ENCODE data around the gene UBE2M.
A peak's percentile ranks its signal among the peaks of the same experiment; 100 is the strongest.

Gene UBE2M

DNA sequence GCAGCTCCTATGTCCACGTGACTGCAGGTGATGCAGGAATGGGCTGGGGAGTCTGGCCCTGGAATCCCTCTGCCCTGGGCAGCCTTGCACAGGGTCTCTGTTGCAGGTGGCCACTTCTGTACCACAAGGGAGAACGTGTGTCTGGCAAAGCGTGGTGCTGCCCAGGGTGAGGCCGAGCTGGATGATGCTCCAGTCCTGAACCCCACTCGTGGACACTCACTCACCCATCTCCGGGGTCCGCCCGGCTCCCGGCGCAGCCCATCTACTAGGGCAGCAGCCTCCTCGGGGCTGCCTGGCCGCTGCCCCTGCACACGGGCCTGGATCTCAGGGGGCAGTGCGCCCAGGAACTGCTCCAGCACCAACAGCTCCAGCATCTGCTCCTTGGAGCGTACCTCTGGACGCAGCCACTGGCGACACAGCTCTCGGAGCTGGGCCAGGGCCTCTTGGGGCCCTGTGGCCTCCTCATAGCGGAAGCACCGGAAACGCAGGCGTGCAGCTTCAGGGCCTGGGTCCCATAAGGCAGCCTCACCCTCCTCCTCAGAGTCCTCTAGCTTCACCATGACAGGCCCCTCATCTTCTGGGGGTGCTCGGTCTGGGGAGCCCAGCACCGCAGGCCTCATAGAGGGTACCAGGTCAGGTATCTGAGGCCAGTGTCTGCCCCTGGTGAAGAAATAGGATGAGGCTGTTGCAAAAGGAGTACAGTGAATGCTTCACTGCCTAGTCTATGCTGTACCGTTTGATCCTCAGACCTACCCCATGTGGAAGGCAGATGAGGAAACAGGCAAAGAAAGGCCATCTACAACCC lies 12.6 kb upstream of the UBE2M start:
- no peak for DNase-seq

DNA sequence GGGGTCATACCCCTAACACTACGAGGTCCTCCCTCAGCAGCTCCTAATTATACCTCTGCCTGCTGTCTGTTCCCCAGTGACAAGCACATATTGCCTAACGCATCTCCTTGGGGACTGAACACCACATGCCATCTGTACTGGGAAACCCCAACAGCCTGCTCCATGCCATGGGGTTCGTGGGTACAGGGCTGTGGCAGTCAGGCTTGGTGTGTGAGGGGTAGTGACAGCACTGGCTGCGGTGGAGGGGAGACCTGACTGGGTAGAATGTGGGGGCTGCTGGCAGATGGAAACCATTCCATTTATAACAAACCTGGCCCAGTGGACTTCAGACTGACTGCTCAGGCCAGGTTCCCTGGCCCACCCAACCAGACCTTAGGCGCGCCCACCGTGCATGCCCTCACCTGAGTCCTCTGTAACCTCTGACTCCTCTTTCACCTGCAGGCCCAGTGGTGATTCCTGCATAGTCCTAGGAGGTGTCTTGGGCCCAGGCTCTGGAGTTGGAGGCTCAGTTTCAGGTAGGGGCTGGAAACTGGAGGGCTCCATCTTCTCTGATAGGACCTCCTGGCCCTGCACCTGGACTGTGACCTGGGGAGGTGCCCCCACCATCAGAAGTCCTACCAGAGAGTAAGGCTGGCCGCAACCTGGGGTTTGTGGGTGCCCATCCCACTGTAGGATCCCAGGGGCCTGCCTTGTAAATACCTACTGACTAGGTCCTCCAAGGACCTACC lies 11.7 kb upstream of the UBE2M start:
- no peak for DNase-seq

DNA sequence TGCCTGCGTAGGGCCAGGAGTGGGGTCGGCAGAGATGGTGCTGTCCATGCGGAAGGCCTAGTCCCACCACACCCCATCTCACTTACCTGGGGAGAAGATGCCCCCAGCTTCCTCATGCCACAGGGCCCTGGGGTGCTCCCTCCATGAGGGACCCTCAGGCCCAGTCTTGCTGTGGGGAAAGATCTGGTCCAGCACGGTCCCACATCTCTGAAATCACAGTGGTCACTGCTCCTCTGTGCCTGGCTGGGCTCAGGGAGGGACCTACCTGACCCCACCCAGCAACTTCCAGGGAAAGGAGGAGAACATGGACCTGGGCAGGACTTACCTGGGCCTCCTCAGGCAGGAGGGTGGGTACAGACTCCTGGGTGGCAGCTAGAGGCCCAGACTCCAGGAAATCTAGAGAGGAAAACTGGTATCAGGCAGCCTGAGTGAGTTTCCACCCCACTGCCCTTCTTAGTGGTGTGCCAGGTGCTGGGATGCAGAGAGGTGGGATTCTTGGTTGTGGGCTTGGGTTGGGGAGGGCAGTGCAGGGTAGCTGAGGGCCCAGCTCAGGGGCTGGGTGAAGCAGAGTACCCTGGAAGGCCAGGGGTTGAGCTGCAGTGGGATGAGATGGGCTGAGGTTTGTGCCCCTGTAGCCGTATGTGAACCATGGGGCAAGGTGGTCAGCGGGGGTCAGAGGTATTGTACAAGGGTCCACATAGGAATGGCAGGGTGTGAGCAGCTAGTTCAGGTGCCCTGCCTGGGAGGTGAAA lies 11.0 kb upstream of the UBE2M start:
- DNase-seq = no peak

DNA sequence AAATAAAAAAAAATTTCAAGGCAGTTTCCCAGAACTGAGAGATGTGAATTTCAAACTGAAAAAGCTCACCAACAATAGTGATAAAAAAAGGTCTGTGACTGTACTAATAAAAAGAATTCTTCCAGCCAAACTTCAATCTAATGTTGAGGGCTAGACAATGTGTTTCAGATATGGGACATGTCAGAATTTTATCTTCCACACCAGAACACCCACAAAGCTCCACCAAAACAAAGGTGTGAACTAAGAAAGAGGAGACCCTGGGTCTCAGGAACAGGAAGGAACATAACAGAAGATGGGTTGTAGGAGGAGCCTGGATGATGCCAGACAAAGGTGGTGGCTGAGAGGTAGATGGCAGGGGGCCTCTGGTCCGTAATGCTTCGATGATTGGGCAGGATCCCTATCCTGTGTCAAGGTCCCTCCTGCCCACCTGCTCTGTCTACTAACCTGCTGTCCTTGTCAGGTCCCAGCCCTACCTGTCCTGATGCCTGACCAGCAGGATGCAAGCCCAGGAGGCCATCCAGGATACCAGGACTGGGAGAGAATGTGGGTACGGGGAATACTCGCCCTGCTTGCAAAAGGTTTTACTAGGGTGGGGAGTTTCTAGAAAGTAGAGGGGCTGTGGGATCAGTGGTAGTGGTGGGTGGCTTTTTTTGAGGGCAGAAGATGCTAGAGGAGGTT lies 10.2 kb upstream of the UBE2M start:
- no peak for DNase-seq

DNA sequence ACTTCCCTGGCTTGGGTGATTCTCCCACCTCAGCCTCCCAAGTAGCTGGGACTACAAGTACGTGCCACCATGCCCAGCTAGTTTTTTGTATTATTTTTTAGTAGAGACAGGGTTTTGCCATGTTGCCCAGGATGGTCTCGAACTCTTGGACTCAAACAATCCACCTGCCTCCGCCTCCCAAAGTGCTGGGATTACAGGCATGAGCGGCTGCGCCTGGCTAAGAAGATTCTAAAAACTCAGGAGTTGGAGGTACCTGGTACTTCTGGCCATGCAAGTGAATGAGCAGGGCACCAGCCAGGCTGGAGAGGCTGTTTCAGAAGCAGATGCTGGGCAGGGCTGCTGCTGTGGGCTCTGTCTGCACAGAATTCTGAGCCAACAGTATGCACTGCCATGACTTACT lies 8.6 kb upstream of the UBE2M start:
- no peak for DNase-seq

DNA sequence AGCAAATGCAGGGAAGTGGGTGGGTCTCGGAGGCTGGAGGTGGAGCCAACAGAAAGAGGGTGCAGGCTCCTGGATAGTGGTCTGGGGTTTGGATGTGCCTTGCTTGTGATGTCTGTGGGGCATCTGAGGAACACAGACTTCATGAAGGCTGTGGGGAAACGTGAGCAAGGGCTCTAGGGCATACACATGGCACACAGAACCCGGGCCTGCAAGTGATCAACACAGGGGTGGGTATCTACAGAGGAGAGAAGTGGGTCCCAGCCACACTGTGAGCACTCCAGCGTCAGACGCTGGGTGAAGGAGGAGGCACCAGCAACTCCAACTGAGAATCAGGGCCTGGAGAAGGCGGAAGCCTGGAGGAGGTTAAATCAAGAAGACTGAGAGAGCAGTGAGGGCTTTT lies 5.4 kb upstream of the UBE2M start:
- DNase-seq = no peak

DNA sequence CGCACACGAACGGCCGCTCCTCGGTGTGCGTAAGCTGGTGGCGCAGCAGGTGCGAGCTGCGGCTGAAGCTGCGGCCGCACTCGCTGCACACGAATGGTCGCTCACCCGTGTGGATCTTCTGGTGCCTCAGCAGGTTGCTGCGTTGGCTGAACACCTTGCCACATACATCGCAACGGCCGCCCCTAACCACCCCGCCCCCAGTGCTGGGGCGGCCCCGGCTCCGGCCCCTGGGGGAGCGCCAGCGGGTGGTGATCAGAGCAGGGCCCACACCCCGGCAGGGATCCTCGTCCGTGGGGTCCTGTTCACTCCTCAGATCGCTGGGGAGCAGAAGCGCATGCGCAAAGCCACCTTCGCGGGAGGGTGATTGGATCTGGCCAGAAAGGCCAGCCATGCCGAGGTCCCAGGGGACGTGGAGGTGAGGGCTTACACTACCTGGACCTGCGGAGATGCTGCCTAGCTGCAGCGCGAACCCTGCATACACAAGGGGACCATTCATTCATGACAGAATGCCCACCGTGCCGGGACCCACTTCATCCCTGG lies 4.7 kb upstream of the UBE2M start:
- DNase-seq = peak; percentile 56

DNA sequence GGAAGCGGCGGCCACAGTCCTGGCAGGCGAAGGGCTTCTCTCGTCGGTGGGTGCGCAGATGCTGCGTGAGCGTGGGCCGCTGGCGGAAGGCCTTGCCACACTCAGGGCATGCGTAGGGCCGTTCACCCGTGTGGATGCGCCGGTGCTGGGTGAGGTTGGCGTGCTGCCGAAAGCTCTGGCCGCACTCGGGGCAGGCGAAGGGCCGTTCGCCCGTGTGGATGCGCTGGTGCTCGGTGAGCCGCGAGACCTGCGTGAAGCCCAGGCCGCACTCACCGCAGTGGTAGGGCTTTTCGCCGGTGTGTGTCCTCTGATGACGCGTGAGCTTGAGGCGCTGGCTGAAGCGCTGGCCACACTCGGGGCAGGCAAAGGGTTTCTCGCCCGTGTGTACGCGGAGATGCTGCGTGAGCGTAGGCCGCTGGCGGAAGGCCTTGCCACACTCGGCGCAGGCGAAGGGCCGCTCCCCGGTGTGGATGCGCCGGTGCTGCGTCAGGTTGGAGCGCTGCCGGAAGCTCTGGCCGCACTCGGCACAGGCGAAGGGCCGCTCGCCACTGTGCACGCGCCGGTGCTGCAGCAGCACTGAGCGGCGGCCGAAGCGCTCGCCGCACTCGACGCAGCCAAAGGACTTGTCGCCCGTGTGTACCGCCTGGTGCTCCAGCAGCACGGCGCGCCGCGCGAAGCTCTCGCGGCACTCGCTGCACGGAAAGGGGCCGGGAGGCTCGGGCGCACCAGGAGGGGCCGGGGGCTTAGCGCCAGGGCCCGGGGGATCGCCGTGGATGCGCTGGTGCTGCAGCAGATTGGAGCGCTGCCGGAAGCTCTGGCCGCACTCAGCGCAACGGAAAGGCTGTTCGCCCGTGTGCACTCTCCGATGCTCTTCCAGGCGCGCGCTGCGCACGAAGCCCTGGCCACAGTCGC lies 4.0 kb upstream of the UBE2M start:
- peak; percentile 57 for DNase-seq

DNA sequence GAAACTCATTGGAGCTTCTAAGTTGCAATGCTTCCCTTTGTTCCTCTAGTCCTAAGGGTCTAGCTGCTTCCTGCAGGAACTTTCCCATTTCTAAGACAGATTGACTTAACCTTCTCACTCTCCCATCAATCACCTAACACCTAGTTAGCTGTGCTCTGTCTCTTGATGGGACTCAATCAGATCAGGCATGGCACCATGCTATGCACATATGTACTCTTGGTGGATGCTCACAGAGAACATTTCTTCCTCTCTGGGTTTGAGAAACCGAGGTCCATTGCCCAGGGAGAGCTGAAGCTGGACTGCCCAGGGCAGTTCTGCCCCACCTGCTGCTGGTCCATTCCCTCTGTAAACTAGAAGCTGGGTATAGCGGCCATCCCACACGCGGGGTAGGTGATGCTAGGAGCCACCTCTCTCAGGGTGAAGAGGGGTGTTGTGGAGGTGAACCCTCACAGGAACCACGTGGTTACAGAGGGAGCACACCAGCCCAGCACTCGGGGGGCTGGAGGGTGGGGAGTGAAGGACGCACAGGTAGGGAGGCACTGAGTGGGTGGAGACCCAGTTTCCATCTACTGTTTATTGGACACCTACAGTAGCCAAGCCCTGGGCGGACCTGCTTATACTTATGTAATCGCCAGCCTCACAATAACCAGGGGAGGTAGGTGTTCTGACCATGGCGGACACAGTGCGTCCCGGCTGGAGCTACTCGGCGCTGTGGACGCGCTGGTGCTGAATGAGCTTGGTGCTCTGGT lies 3.1 kb upstream of the UBE2M start:
- no peak for DNase-seq

DNA sequence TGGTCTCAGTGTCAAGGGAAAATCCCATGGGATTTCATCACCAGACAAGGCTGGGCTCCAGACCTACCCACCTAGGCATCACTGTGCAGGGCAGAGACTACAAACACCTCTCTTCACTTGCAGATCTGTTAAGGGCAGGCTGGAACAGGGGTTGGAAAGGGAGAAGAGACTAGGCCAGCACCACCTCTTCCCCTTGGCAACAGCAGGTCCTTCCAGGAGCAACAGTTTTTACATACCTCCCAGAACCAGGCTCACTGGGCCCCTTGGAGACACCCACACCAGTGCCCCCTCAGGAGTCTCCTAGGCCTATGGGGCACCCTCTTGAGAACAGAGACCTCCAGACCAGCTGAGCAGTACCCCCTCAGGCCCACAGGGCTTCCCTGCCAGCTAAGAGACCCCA lies 2.5 kb upstream of the UBE2M start:
- no peak for DNase-seq

DNA sequence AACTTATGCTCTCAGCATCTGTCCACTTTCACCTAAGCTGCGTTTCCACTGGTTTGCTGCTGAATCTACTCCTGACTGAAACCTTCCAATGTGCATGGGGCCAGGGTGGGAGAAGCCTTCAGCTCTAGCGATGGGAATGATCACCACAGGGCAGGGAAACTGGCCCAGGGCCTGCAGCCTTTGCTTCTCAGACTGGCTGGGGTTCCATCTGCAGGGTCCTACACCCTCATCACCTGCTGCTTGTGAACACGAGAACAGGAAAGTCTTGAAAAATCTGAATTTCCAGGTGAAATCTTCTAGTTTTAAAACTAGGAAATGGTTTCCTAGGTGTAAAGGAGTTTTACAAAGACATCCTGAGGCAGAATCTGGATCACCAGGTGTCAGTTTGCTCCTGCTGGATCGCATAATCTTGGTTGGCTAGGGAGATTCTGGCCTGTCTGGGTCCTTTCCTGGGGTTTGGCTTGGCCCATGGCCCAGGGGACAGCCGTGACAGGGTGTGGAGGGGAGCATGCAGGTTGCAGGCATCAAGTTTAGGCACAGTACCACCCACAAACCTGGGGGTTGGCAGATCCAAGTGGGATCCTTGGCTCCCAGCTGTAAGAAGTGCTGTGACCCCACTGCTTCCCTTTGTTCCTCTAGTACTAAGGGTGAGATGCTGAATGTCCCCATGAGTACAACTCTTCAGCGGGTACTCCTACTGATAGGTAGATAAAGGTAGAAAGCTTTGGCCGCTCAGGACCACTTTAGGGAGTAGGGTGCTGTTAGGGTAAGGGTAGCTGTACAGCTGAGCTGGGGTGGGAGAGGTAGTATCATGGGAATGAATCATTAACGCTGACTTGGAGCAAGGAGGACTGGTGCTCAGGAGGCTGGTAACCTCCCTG lies 1.8 kb upstream of the UBE2M start:
- no peak for DNase-seq

DNA sequence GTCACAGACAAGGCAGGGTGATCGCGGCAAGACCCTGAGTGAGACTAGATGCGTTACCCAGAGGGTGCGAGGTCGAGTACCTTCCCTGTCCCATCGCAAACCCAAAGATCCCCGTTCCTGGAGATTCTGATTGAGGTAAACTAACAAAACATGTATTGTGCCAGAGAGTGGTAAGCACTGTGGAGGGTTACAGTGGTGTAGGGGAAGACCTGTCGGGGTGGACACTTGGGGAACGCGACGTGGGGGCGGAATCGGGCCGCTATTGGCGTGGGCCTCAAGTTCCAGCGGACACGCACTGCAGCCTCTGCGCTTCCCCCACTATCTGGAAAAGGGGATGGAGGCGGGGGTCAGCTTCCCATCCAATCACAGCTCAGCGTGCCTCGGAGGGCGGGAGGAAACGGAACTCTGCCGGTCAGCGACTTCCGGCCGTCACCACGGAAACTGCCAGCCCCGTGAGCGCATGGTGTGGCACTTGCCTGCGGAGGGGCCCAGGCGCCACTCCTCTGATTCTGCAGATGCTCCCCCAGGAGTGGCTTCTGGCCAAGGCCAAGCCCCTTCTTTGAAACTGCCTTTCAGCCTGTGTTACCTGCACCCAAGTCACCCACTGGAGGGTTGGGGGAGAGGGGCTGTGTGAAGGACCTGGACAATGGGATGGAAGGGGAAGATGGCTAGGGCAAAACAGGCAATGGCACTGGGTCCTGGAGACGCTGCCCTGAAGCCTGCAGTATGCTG lies 1.0 kb upstream of the UBE2M start:
- DNase-seq = peak; percentile 58

DNA sequence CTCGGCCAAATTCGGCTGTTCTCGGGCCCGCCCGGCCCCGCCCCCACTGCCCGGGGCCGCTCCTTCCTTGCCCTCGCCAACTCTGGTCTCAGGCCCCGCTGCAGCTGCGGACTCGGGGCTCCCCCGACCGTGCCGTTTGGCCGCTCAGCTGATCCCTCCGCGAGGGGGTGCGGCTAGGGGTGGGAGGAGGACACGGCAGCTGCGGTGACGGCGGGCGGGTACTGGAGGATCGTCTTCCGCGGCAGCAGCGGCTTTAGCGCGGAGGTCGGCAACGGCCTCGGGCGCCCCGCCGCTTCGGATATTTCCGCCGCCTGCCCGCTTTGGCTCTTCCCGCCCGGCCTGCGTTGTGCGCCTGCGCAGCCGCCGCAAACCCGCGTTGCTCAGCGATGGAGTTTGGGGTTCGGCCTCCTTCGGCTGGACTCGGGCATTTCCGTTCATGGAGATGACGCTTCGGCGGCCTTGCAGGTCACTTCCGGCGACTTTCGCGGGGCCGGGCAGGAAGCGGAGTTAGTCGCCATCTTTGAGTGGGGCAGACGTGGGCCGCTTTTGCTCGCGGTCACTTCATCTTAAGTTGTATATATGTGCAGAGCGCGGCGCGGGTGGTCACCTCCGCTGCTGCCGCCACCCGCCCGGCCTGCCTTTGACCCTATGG lies 338 bp upstream of the UBE2M start:
- peak; percentile 99 for DNase-seq

DNA sequence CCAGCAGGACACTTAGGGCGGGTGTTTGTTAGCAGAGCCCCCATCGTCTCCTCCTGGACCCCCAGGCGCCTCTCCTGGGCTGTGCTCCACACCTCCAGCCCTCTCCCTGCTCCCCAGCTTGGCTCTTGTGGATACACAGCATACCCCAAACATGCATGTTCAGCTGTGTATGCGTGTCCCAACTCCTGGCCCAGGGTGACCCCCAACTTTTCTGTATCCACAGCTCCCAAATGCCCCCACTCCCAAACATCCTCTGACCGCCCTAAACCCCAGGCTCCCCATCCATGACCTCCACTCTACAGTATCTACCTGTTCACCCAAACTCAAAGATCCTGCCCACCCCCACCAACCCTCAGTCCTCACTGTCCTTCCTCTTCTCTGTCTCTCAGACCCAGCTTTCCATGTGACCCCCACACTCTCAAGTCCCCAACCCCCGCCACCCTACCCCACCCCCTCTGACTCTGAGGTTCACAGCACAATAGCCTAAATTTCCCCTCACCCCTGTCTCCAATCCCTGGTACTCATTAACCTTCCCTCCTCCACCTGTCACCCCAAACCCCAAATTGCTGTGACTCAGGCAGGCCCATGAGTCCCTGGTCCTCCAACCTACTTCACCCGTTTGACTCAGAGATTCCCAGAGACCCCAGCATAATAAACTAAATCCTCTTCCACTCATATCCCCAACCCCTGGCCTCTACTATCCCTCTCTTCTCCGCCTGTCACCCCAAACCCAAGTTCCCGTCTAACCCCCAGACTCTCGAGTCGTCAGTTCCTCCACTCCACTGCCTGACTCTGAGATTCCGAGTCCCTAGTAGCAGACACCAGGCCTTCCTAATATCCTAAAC lies 968 bp downstream of the UBE2M start:
- DNase-seq = no peak

DNA sequence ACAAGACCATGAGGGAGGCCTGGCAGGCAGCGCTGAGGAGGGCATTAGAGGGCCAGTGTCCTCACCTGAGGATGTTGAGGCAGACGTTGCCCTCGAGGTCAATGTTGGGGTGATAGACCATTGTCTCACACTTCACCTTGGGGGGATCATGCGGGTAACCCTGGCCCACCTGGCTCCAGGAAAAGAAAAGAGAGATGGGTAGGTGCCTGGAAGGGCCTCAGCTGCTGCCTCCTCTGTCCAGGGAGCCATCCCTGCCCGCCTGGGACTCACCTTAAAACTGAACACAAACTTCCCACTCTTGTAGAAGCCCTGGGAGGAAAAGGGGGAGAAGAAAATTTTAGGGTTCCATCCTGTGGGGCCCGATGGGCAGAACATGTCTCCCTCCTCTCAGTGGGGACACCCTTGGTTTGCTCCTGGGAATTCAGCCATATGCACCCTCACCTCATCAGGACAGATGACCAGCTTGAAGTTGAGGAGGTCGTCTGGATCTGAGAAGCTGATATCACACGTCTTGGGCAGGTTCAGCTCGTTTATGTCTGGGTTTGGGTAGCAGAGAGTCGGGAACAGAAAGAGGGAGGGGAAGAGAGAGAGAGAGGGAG lies 1.7 kb downstream of the UBE2M start:
- DNase-seq = no peak

DNA sequence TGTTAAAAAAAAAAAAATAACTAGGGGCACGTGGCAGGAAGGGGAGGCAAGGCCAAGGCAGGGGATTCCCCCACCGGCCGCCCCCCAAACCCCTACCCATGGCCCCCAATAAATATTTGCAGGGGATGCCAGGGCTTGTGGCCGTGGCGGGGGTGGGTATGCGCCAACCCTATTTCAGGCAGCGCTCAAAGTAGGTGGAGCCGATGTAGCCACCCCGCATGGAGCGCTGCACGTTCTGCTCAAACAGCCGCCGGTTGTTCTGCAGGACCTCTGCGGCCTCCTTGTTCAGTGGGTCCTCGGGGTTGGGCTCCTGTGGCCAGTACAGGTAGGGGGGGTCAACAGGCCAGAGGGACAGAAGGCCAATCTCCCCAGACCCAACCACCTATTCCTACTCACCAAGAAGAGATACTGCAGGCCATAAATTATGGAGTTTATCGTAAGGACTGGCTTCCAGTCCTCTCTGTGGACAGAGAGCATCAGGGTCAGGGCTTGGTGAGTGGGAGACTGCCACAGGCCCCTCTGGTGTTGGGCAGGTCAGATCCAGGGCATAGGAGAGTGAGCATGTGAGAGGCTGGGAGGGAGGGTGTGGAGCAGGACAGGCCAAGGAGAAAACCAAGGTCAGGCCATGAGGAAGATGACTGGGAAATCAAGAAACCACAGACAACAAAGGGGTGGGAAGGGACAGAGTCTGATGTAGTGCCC lies 2.3 kb downstream of the UBE2M start:
- DNase-seq = no peak

All from CD4-positive, alpha-beta T cell treated with Interleukin-17A for 4 hours (primary cell).